ENCODE results near the gene CEPT1.
A peak's percentile ranks its signal among the peaks of the same experiment; 100 is the strongest.

Gene CEPT1

GRCh38 chr1:111227851-111228747 is 88.1 kb downstream of the CEPT1 start:
- peak; percentile 78 for DNase-seq (ENCODE audit: low spot score)

GRCh38 chr1:111228748-111229126 is 88.7 kb downstream of the CEPT1 start:
- DNase-seq (ENCODE audit: low spot score), result no peak

- DNase-seq (ENCODE audit: low spot score), result no peak
These were observed 92.1 kb downstream of the CEPT1 start for GRCh38 chr1:111232134-111232533.

- DNase-seq (ENCODE audit: low spot score), result no peak
These were observed 94.2 kb downstream of the CEPT1 start for GRCh38 chr1:111234258-111234657.

Data from globus pallidus (tissue), 1 donor.